Transverse colon (tissue), 4 donors: ENCODE measurements around the gene GLIS1.

Source experiments
- EP300 ChIP-seq: sonication (generic); formaldehyde crosslinking; IDR thresholded peaks from one replicate; pipeline ENCODE4 v1.6.1; 2017; ENCODE audit warnings: antibody characterized with exemption, low read depth
- POLR2A ChIP-seq: fragments of 450-650 bp; IDR thresholded peaks from one replicate; pipeline ENCODE4 v1.6.1; 2016; ENCODE audit warnings: antibody characterized with exemption, mild to moderate bottlenecking, moderate library complexity
- POLR2AphosphoS5 ChIP-seq, 3 donors: sonication (generic); formaldehyde crosslinking; IDR thresholded peaks; one replicate each; pipeline ENCODE4 v1.6.1; 2016; ENCODE audit warnings: antibody characterized with exemption in 3 of 3
- TF ChIP-seq, protein P1 (sequence below), 5 experiments: fragments of 200-600 bp in 3 of 5; fragments of 450-650 bp in 2 of 5; sonication (generic) in 3 of 5; IDR thresholded peaks; 1 replicate in 2 of 5; 2 replicates in 3 of 5; pipeline ENCODE4 v1.5.1; 2016 to 2017; ENCODE audit warnings: antibody characterized with exemption in 5 of 5, inconsistent platforms in 3 of 5, mild to moderate bottlenecking in 2 of 5, moderate library complexity in 1 of 5

DNA sequence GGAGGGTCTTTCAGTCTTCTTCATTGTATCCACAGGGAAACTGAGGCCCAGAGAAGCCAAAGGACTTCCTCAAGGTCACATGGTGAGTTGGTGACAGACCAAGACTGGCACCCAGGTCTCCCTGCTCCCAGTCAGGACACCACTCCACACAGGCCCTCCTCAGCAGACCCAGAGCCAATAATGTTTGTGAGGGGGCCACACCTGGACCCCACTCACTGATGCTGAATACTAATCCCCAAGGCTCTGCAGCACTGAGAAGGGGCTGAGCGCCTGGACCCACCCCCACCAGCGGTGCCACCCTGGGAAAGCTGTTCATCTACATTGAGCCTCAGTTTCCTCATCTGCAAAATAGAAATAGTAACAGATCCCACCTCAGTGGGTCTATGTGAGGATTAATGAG, 79.5 kb downstream of the GLIS1 start:
- TF ChIP-seq, protein P1, sequence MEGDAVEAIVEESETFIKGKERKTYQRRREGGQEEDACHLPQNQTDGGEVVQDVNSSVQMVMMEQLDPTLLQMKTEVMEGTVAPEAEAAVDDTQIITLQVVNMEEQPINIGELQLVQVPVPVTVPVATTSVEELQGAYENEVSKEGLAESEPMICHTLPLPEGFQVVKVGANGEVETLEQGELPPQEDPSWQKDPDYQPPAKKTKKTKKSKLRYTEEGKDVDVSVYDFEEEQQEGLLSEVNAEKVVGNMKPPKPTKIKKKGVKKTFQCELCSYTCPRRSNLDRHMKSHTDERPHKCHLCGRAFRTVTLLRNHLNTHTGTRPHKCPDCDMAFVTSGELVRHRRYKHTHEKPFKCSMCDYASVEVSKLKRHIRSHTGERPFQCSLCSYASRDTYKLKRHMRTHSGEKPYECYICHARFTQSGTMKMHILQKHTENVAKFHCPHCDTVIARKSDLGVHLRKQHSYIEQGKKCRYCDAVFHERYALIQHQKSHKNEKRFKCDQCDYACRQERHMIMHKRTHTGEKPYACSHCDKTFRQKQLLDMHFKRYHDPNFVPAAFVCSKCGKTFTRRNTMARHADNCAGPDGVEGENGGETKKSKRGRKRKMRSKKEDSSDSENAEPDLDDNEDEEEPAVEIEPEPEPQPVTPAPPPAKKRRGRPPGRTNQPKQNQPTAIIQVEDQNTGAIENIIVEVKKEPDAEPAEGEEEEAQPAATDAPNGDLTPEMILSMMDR (IDR thresholded peaks at IDR 0.05) = no peak
- TF ChIP-seq POLR2A (no peak), EP300 (no peak), POLR2AphosphoS5 (IDR thresholded peaks at IDR 0.05) (no peak)
